WERI-Rb-1 (cell line): ENCODE data around the gene FAM180A.

Experiments used
- DNase-seq: peaks from one replicate; pipeline ENCODE4 v3.0.0-alpha.2; 2020
- H3K27ac ChIP-seq: fragments of 250-450 bp; sonication (Bioruptor Pico); 2 replicates; pipeline ENCODE4 v1.5.1; 2020; ENCODE audit warnings: mild to moderate bottlenecking, moderate library complexity
- H3K27me3 ChIP-seq: fragments of 250-450 bp; sonication (Bioruptor Pico); 2 replicates; pipeline ENCODE4 v1.5.1; 2021; ENCODE audit warnings: mild to moderate bottlenecking, low read depth, moderate library complexity; ENCODE audit not compliant: insufficient read depth, severe bottlenecking
- H3K36me3 ChIP-seq: fragments of 250-450 bp; sonication (Bioruptor Pico); 2 replicates; pipeline ENCODE4 v1.5.1; 2020; ENCODE audit warnings: mild to moderate bottlenecking, moderate library complexity
- H3K4me3 ChIP-seq: 2 replicates; pipeline ENCODE4 v1.5.1; 2011; ENCODE audit warnings: low read depth, mild to moderate bottlenecking, control low read depth, low read length
- H3K9me3 ChIP-seq: fragments of 250-450 bp; sonication (Bioruptor Pico); 2 replicates; pipeline ENCODE4 v1.5.1; 2021; ENCODE audit warnings: mild to moderate bottlenecking, moderate library complexity; ENCODE audit not compliant: severe bottlenecking
- TF ChIP-seq, protein P1 (sequence below): IDR thresholded peaks from 2 replicates; pipeline ENCODE4 v1.5.1; 2011; ENCODE audit warnings: low read depth, mild to moderate bottlenecking, control low read depth, inconsistent platforms, low read length

Gene FAM180A

GRCh38 chr7:135763261-135763660 is 14.6 kb upstream of the FAM180A start:
- TF ChIP-seq, protein P1, sequence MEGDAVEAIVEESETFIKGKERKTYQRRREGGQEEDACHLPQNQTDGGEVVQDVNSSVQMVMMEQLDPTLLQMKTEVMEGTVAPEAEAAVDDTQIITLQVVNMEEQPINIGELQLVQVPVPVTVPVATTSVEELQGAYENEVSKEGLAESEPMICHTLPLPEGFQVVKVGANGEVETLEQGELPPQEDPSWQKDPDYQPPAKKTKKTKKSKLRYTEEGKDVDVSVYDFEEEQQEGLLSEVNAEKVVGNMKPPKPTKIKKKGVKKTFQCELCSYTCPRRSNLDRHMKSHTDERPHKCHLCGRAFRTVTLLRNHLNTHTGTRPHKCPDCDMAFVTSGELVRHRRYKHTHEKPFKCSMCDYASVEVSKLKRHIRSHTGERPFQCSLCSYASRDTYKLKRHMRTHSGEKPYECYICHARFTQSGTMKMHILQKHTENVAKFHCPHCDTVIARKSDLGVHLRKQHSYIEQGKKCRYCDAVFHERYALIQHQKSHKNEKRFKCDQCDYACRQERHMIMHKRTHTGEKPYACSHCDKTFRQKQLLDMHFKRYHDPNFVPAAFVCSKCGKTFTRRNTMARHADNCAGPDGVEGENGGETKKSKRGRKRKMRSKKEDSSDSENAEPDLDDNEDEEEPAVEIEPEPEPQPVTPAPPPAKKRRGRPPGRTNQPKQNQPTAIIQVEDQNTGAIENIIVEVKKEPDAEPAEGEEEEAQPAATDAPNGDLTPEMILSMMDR: no peak
- H3K36me3 ChIP-seq: no peaks in the 10 kb centered on the region
- no peaks in the 10 kb centered on the region for H3K9me3 ChIP-seq
- H3K4me3 ChIP-seq: no peak overlapping the region
- H3K27ac ChIP-seq: no peak overlapping the region
- no peak for DNase-seq
- no peaks in the 10 kb centered on the region for H3K27me3 ChIP-seq

GRCh38 chr7:135761751-135762488 is 13.3 kb upstream of the FAM180A start:
- H3K27ac ChIP-seq: no peak overlapping the region
- H3K27me3 ChIP-seq: no peaks in the 10 kb centered on the region
- H3K9me3 ChIP-seq: no peaks in the 10 kb centered on the region
- H3K4me3 ChIP-seq: no peak overlapping the region
- TF ChIP-seq, protein P1: no peak
- DNase-seq: no peak
- H3K36me3 ChIP-seq: no peaks in the 10 kb centered on the region

DNA sequence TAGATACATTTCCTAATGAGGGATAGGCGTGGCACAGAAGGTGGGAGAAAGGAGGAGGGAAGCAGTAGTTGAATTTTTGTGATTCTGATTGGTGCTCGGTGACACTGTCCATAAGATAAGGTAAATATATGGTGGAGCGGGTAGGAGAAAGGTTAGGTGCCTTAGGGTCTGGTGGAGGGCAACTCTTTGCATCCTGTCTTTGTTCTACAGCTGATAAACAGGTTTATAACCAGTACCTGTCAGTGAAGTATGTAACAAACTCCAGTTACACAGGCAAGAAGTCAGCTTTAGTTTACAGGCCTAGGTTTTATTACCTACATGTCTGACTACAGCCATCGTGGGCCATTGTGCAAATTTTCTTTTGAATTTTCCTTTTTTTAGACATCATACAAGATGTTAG is 10.9 kb upstream of the FAM180A start:
- no peak for DNase-seq
- no peaks in the 10 kb centered on the region for H3K27me3 ChIP-seq
- H3K4me3 ChIP-seq: no peak overlapping the region
- H3K9me3 ChIP-seq: no peaks in the 10 kb centered on the region
- H3K36me3 ChIP-seq: no peaks in the 10 kb centered on the region
- TF ChIP-seq, protein P1: no peak
- H3K27ac ChIP-seq: no peak overlapping the region

GRCh38 chr7:135758531-135758932 is 9.9 kb upstream of the FAM180A start:
- Histone ChIP-seq H3K9me3 (no peaks in the 10 kb centered on the region), H3K36me3 (no peaks in the 10 kb centered on the region), H3K27me3 (no peaks in the 10 kb centered on the region), H3K4me3 (no peak overlapping the region), H3K27ac (no peak overlapping the region)
- TF ChIP-seq, protein P1: no peak
- DNase-seq: no peak

DNA sequence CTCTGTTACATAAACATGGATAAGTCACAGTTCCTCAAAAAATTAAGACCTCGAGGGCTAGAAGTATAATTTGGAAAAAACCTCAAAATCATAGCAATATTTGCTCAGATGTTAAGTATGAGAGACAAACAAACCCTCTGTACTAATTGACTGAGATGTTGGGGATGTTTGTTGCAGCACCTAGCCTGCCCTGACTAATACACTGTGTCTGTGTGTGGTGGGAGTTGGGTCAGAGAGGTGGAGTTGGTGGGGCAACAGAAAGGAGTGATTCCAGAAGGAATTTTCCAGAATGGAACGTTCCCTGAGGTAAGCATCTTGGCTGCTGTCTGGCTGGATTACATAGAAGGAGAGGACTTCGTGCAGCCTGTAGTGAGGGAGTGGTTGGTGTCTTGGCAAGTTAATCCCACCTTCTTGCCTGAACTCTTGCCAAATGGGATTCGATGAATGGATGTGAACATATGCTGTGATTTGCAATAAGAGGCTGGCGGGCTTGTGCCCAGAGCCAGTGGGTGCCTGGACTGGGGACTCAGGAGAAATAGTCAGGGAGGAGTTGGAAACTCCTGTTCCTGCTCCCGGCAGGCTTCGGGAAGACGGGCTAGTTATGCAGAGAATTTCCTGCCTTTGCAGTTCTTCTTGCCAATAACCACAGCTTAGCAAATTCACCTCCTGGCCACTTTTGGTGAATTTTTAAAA is 9.3 kb upstream of the FAM180A start:
- no peaks in the 10 kb centered on the region for H3K9me3 ChIP-seq
- no peak for DNase-seq
- no peak overlapping the region for H3K4me3 ChIP-seq
- H3K27me3 ChIP-seq: no peaks in the 10 kb centered on the region
- TF ChIP-seq, protein P1: no peak
- no peak overlapping the region for H3K27ac ChIP-seq
- no peaks in the 10 kb centered on the region for H3K36me3 ChIP-seq
